PC-9 (cell line): Measurements from ENCODE around the gene UQCR11.

Experiments used
- CTCF ChIP-seq: fragments of 200-600 bp; sonication (generic); conservative IDR thresholded peaks from 2 replicates; pipeline ENCODE4 v1.6.1; 2017; ENCODE audit warnings: mixed run types, antibody characterized with exemption, mild to moderate bottlenecking, moderate library complexity
- EZH2 ChIP-seq: fragments of 200-600 bp; sonication (generic); IDR thresholded peaks from 2 replicates; pipeline ENCODE4 v1.8.0; 2017; ENCODE audit warnings: antibody characterized with exemption, low read depth

- TF ChIP-seq CTCF (no peak), EZH2 (no peak)
Observed at GRCh38 chr19:1577929-1578618, 27.2 kb downstream of the UQCR11 start.
